HepG2 (cell line): ENCODE results near the gene TGM3. TPM values are rescaled to one million over a fixed set of nuclear protein-coding genes. Genes with fewer than 3 reads are reported as not detected.

Experiments
- AHDC1 ChIP-seq: sonication (generic); formaldehyde crosslinking; IDR thresholded peaks from 2 replicates; pipeline ENCODE4 v1.5.1; 2020; ENCODE audit warnings: mild to moderate bottlenecking, missing genetic modification reagents, borderline replicate concordance
- E2F5 ChIP-seq: sonication (generic); formaldehyde crosslinking; conservative IDR thresholded peaks from 2 replicates; pipeline ENCODE4 v1.4.0; 2020; ENCODE audit warnings: missing genetic modification reagents
- EP300 ChIP-seq, 3 experiments: sonication (generic) in 1 of 3; formaldehyde crosslinking in 1 of 3; IDR thresholded peaks; 2 replicates each; pipeline versions ENCODE4 v1.5.1 to v1.6.1; 2011 to 2020; ENCODE audit warnings: low read depth in 2 of 3, low read length in 2 of 3, borderline replicate concordance in 1 of 3, improper control_type of control experiment in 1 of 3, mild to moderate bottlenecking in 1 of 3, missing genetic modification reagents in 1 of 3, moderate library complexity in 1 of 3
- FOXP4 ChIP-seq: sonication (generic); formaldehyde crosslinking; IDR thresholded peaks from 2 replicates; pipeline ENCODE4 v1.4.0; 2020; ENCODE audit warnings: missing genetic modification reagents
- GABPB1 ChIP-seq: IDR thresholded peaks from 2 replicates; pipeline ENCODE4 v1.6.1; 2016; ENCODE audit warnings: mild to moderate bottlenecking, missing genetic modification reagents, moderate library complexity, missing compliant biosample characterization
- NCOA2 ChIP-seq: sonication (generic); formaldehyde crosslinking; IDR thresholded peaks from 2 replicates; pipeline ENCODE4 v1.8.0; 2022; ENCODE audit warnings: inconsistent platforms
- NR1H2 ChIP-seq: sonication (generic); formaldehyde crosslinking; IDR thresholded peaks from 2 replicates; pipeline ENCODE4 v1.8.1; 2022; ENCODE audit warnings: low read depth, missing genetic modification reagents, borderline replicate concordance
- NR2F1 ChIP-seq, 2 experiments: fragments of 450-650 bp in 1 of 2; formaldehyde crosslinking in 1 of 2; IDR thresholded peaks; 2 replicates each; pipeline versions ENCODE4 v1.5.0 to v1.6.1; 2016 to 2020; ENCODE audit warnings: mild to moderate bottlenecking in 1 of 2, missing compliant biosample characterization in 1 of 2, missing genetic modification reagents in 1 of 2, moderate library complexity in 1 of 2
- PITX1 ChIP-seq: sonication (generic); formaldehyde crosslinking; IDR thresholded peaks from 2 replicates; pipeline ENCODE4 v1.5.1; 2020; ENCODE audit warnings: mild to moderate bottlenecking, missing genetic modification reagents
- SALL1 ChIP-seq: sonication (generic); formaldehyde crosslinking; IDR thresholded peaks from 2 replicates; pipeline ENCODE4 v1.8.0; 2022; ENCODE audit warnings: mild to moderate bottlenecking, missing genetic modification reagents
- ZFP36 ChIP-seq: fragments of 150-350 bp; IDR thresholded peaks from 2 replicates; pipeline ENCODE4 v1.6.1; 2018; ENCODE audit warnings: borderline replicate concordance, low read length, low read depth; ENCODE audit not compliant: partially characterized antibody
- ZMYM3 ChIP-seq: sonication (generic); formaldehyde crosslinking; IDR thresholded peaks from 2 replicates; pipeline ENCODE4 v1.5.1; 2020; ENCODE audit warnings: mild to moderate bottlenecking, missing genetic modification reagents
- ZNF17 ChIP-seq: sonication (generic); formaldehyde crosslinking; IDR thresholded peaks from 2 replicates; pipeline ENCODE4 v1.5.0; 2020; ENCODE audit warnings: mild to moderate bottlenecking, missing genetic modification reagents
- ZNF296 ChIP-seq: sonication (generic); formaldehyde crosslinking; conservative IDR thresholded peaks from 2 replicates; pipeline ENCODE4 v1.5.0; 2020; ENCODE audit warnings: mild to moderate bottlenecking, missing genetic modification reagents
- ZNF546 ChIP-seq: sonication (generic); formaldehyde crosslinking; conservative IDR thresholded peaks from 2 replicates; pipeline ENCODE4 v1.8.1; 2023; ENCODE audit warnings: mild to moderate bottlenecking, missing genetic modification reagents
- ZNF737 ChIP-seq: sonication (generic); formaldehyde crosslinking; IDR thresholded peaks from 2 replicates; pipeline ENCODE4 v1.5.0; 2020; ENCODE audit warnings: missing genetic modification reagents, mild to moderate bottlenecking, borderline replicate concordance
- ZSCAN9 ChIP-seq: IDR thresholded peaks from 2 replicates; pipeline ENCODE4 v1.6.1; 2016; ENCODE audit warnings: borderline replicate concordance
- ZXDC ChIP-seq: sonication (generic); formaldehyde crosslinking; IDR thresholded peaks from 2 replicates; pipeline ENCODE4 v1.5.0; 2020; ENCODE audit warnings: mild to moderate bottlenecking, missing genetic modification reagents
- polyA plus RNA-seq, 8 experiments: library from polyadenylated mRNA; depleted of rRNA in 3 of 8; stranded (reverse) in 7 of 8; unstranded in 1 of 8; fragments of >200 nt; fragmentation: Illumina TruSeq in 4 of 8; extraction: Trizol in 4 of 8; gene quantifications; 2 replicates each; pipeline versions ENCODE4 v1.2.1 to v1.2.3, GENCODE V29; 2011 to 2016; ENCODE audit warnings: low read depth in 4 of 8, missing spikeins in 1 of 8, mixed read lengths in 1 of 8; ENCODE audit not compliant: insufficient read depth in 1 of 8
- total RNA-seq, 5 experiments: library from RNA; depleted of rRNA; stranded (reverse); fragments of >200 nt; fragmentation: Illumina TruSeq; extraction: Trizol; gene quantifications; 2 replicates each; pipeline ENCODE4 v1.2.3, GENCODE V29; 2016; ENCODE audit warnings: low read depth in 1 of 5

Gene TGM3
- total and polyA plus RNA-seq, 2 of the 13 experiments (the other 11 are each of a cell fraction or from before 2014, with no cell fraction given): not detected

GRCh38 chr20:2261046-2261485 lies 34.7 kb upstream of the TGM3 start (continued):
- TF ChIP-seq AHDC1 (CRISPR knock-in tag): 0 out of 2 replicates have a peak, but pooled peaks have one; percentile 28
- TF ChIP-seq ZNF546 (CRISPR knock-in tag): no peak
- no peak for TF ChIP-seq PITX1 (CRISPR knock-in tag)
- no peak for TF ChIP-seq ZSCAN9 (CRISPR knock-in tag)
- TF ChIP-seq EP300 (IDR thresholded peaks at IDR 0.05; ENCODE audit: low read depth in 2 of 2, low read length in 2 of 2): peak in 1 of 2 experiments; percentile 53; a peak in 1 of 4 replicates
- TF ChIP-seq EP300 (CRISPR knock-in tag; IDR thresholded peaks at IDR 0.05; ENCODE audit: borderline replicate concordance): no peak
- TF ChIP-seq FOXP4 (CRISPR knock-in tag): peak; percentile 51
- TF ChIP-seq ZFP36: peak; percentile 96
- TF ChIP-seq NR1H2 (CRISPR knock-in tag): no peak
- TF ChIP-seq ZNF17: no peak
- TF ChIP-seq NCOA2 (CRISPR knock-in tag): 0 out of 2 replicates have a peak, but pooled peaks have one; percentile 19
- TF ChIP-seq ZNF737 (CRISPR knock-in tag): 0 out of 2 replicates have a peak, but pooled peaks have one; percentile 58
- peak; percentile 76 for TF ChIP-seq ZMYM3 (CRISPR knock-in tag)
- TF ChIP-seq NR2F1 (CRISPR knock-in tag; IDR thresholded peaks at IDR 0.05): peak in 1 of 2 experiments; percentile 5; a peak in 1 of 4 replicates
- 0 out of 2 replicates have a peak, but pooled peaks have one; percentile 52 for TF ChIP-seq ZNF296 (CRISPR knock-in tag)
- TF ChIP-seq SALL1 (CRISPR knock-in tag): peak; percentile 45
- 0 out of 2 replicates have a peak, but pooled peaks have one; percentile 25 for TF ChIP-seq GABPB1
- no peak for TF ChIP-seq E2F5 (CRISPR knock-in tag)
- 0 out of 2 replicates have a peak, but pooled peaks have one; percentile 31 for TF ChIP-seq ZXDC (CRISPR knock-in tag)
